C4-2B (cell line): ENCODE data around the gene RNF217.
"Not testable (repeated sequence)": the region's sequence is repeated elsewhere in the genome, so short reads cannot be mapped to it uniquely, and the experiment has no call there.

Experiments used
- CTCF ChIP-seq: fragments of 450-650 bp; conservative IDR thresholded peaks from 2 replicates; pipeline ENCODE4 v1.5.1; 2017; ENCODE audit warnings: mild to moderate bottlenecking
- ZFX ChIP-seq: fragments of 450-650 bp; IDR thresholded peaks from 2 replicates; pipeline ENCODE4 v1.6.1; 2017

GRCh38 chr6:124965424-124965850, 3.2 kb downstream of the RNF217 start:
- not testable (repeated sequence) for TF ChIP-seq CTCF, ZFX
